Esophagus muscularis mucosa (tissue), 3 donors: ENCODE measurements around the gene NDRG3.

Source experiments
- CTCF ChIP-seq, 3 experiments: fragments of 200-600 bp in 2 of 3; fragments of 450-650 bp in 1 of 3; sonication (generic) in 2 of 3; IDR thresholded peaks; one replicate each; pipeline ENCODE4 v1.5.1; 2017 to 2019; ENCODE audit warnings: antibody characterized with exemption in 3 of 3, mild to moderate bottlenecking in 2 of 3, moderate library complexity in 1 of 3
- POLR2AphosphoS5 ChIP-seq, 2 donors: sonication (generic); formaldehyde crosslinking; IDR thresholded peaks; one replicate each; pipeline ENCODE4 v1.6.1; 2017; ENCODE audit warnings: antibody characterized with exemption in 2 of 2

GRCh38 chr20:36737183-36737499 lies 8.7 kb downstream of the NDRG3 start:
- TF ChIP-seq CTCF (IDR thresholded peaks at IDR 0.05) (no peak), POLR2AphosphoS5 (IDR thresholded peaks at IDR 0.05) (no peak)
